GM18511 (cell line): Measurements from ENCODE around the gene ZBTB5.
"Not testable (repeated sequence)": the region's sequence is repeated elsewhere in the genome, so short reads cannot be mapped to it uniquely, and the experiment has no call there.

ENCODE experiments used
- ATAC-seq: cut with Tn5 transposase; IDR thresholded peaks from one replicate; pipeline ENCODE4 v1.9.1; 2021; ENCODE audit warnings: mild to moderate bottlenecking, moderate library complexity; ENCODE audit not compliant: unreplicated experiment

The ZBTB5 gene

DNA sequence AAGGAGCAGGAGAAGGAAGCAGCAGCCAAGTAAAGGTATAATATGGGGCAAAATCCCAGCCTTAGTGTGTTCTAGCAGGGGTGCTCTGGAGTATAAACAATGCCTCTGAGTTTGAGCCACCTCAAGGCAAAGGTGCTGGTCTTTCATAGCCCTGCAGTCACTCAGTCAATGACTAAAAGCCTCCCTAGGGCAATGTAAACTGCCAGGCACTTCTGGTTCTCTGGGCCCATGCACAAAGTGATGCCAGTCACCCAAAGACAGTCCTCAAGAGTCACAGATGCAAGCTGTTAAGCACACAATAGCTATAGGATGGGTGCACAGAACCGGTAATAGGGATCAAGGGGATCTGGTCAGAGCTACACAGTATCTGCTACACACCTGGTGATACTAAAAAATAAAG lies 12.6 kb downstream of the ZBTB5 start:
- no peak for ATAC-seq

DNA sequence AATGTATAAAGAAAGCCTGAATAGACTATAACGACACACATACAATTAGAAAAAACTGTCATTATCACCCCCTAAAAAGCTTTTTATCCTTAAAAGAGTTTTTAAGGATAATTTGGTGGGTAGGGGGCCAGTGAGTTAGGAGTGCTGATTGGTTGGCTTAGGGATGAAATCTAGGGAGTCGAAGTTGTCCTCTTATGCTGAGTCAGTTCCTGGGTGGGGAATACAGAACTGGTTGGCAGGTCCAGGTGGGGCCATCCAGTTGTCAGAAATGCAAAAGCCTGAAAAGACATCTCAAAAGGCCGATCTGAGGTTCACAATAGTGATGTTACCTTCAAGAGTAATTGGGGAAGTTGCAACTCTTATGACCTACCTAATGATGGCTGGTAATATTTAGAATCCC lies 13.6 kb downstream of the ZBTB5 start:
- no peak for ATAC-seq

DNA sequence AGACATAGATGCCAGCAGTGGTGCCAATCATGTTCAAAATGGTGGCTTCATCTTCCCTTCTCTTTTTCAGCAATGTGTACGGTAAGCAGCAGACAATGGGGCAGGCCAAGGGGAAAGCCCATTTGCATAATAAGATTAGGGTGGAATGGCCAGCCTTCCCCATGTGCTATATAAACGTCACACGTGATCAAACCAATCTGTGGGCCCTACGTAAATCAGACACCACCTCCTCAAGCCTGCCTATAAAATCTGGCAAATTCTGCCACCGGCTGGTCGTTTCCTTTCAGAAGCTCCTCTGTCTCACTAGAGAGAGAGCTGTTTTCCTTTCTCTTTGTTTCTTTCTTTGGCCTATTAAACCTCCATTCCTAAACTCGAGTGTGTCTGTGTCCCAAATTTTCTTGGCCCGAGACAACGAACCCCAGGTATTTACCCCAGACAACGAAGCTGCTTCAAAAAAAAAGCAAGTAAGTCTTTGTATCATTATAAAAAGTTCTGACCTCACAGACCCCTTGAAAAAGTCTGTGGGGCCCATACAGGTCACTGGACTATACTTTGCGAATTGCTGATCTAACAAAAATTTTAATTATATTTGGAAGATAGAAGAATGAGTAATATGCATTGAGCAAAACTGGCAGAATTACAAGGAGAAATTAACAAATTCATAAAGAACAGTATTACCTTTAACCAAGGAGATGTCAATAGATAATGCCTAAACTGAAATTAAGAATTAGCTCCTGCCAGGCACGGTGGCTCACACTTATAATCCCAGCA lies 15.2 kb downstream of the ZBTB5 start:
- no peak for ATAC-seq

DNA sequence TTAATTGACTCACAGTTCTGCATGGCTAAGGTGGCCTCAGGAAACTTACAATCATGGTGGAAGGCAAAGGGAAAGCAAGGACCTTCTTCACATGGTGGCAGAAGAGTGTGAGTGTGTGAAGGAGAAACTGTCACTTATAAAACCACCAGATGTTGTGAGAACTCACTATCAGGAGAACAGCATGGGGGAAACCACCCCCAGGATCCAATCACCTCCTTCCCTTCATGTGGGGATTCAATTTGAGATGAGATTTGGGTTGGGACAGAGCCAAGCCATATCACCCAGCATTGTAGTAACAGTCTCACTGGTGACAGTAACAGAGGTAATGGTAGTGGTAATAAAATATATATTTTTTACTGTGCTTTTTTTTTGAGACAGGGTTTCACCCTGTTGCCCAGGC lies 18.1 kb downstream of the ZBTB5 start:
- ATAC-seq: no peak

DNA sequence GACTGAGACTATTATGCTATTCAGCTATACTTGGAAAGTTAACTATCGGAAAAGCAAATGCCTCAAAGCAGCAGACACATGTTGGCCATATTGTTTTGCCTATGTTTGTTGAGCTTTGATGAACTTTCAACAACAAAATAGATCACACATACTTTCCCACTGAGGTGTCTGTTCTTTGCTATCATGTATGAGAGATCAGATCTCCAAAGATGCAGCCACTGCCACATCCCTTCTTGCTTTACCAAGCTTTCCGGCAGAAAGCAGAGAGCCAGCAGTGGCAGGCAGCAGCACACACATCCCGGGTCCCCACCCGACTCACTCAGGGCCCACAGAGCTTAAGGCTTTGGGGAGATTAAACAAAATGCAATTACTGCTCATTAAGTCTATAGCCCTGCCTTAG lies 18.8 kb downstream of the ZBTB5 start:
- no peak for ATAC-seq

DNA sequence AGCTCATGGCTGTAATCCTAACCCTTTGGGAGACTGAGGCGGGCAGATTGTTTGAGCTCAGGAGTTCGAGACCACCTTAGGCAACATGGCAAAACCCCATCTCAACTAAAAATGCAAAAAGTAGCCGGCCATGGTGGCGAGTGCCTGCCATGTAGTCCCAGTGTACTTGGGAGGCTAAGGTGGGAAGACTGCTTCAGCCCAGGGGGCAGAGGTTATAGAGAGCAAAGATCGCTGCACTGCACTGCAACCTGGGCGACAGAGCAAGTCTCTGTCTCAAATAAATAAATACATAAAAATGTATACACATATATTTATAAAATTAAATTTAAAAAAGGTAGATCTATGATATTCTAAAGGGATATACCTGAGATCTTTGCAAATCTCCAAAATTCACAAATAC lies 19.4 kb downstream of the ZBTB5 start:
- ATAC-seq: no peak

DNA sequence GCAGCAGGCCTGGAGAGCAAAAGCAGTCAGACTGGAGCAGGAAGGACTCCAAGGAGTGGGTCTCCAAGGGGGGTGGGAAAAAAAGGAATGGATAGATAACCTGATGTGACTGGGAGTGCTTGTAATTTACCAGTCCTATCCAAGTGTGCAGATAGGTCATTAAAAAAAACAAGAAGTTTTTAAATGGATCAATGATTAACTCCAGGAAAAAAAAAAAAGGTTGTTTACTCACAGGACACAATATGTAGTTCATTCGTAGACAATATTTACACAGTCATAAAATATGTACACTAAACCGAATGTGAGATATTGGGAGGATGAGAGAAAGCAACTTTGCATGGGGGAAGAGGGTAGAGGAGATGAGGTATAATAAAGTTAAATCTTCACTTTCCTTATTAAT lies 20.4 kb downstream of the ZBTB5 start:
- ATAC-seq: no peak

DNA sequence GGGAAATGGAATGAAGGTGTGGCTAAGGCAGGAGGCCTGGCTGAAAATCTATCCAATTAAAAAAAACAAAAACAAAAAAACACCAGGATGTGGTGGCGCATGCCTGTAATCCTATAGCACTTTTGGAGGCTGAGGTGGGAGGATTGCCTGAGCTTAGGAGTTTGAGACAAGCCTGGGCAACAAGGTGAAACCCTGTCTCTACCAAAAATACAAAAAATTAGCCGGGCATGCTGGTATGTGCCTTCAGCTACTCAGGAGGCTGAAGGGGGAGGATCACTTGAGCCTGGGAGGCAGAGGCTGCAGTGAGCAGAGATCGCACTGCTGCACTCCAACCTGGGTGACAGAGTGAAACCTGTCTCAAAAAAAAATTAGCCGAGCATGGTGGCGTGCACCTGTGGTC lies 21.7 kb downstream of the ZBTB5 start:
- ATAC-seq: no peak

DNA sequence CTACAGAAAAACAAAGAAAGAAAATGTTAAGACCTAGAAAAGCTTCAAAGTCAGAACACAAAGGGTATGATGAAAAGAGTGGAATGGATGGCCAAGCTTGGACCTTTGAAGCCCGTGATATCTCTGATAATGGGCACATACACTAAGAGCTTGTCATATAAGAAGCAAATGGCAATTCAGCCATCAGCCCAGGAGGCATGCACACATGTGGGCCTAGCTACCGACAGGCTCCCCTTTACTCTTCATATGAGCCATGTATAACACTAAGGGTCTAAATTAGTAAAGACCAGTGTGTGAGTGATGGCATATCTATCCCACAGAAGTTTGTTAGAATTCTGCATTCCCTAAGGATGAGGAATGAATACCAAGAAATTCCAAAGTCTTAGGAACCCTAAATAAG lies 22.7 kb downstream of the ZBTB5 start:
- no peak for ATAC-seq

DNA sequence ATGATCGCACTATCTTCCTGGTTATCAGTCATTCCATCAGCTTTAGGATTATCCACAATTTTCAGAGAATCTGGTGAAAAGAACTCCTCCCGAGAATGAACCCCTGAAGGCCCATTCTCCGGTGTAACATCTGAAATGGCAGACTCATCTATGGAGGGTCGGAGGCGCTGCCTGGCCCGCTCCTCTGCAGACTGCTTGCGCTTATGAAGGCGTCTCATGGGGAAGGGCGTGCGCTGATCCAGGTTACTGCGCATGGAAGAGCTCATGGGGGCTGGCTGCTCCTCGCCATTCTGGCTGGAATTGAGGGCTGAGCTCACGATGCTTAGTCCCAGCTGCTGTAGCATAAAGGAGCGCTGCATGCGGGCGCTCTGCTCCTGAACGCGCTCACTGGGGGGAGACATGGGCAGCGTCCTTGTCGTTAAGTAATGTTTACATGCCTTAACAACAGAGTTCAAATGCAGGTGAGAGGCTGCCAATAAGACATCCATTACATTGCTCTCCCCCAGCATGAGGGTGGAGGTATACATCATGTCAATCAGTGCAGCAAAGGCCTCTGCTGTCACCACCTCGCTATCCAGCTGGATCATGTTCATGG lies 23.4 kb downstream of the ZBTB5 start:
- no peak for ATAC-seq

DNA sequence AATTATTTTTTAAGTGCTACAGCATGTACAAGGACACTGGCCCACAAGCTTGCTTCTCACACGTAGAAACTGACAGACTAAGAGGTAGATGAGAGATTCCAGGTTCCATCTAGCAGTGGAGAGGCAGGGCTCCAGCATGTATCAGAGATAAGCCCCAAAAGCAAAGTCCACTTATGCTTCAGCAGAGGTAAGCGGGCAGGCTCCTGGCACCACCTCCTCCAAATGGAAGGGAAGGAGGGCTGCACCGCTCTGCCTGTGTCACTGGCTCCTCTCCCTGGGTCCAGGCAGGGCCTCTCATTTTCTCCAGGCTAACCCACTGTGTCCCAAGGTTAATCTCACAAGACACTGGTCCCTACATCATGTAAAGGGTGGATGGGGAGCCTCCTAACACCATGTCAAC lies 26.9 kb downstream of the ZBTB5 start:
- ATAC-seq: no peak

DNA sequence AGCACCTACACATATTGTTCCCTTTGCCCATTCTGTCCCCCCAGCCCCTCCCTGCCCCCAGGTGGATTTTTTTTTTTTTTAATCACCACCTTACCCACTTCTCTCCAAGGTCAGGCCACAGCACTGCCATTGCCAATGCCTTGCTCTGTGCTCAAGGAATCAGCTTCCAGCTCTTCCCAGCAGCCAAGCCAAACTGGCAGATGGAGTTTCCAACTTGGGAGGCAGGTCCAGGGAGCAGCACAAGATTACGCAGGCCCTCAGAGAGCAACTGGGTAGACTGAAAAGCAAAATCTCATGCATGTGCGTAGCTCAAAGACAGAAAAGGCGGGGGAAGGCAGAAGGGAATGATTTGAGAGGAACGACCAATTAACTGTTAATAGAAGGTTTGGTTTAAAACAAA lies 27.6 kb downstream of the ZBTB5 start:
- ATAC-seq: no peak

DNA sequence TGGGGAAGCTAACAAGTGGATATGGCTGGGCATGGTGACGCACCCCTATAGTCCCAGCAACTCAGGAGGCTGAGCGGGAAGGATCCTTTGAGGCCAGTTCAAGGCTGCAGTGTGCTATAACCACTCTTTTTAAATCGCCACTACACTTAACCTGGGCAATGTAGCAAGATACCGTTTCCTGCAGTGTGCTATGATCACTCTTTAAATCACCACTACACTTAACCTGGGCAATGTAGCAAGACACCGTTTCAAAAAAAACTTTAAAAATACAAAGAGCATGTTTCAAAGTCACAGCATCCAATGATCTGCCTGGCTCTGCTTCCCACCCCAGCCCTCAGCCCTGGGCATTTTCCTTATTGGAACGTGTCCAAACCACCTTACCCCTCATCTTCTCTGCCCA lies 28.2 kb downstream of the ZBTB5 start:
- no peak for ATAC-seq

DNA sequence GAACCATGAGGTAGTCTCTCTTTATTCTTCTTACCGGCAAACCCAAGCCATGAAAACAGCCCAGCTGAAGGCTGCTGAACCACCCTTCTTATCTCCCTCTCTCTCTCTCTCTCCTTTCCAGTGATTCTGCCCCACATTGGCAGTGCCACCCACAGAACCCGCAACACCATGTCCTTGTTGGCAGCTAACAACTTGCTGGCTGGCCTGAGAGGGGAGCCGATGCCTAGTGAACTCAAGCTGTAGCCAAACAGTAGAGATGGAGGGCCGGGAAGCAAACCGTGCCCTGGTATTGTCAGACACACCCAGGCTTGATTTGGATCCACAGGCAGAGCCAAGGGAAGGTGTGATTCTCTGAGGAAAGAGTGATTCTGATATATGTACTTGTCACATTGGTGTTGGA lies 28.7 kb downstream of the ZBTB5 start:
- ATAC-seq: no peak

DNA sequence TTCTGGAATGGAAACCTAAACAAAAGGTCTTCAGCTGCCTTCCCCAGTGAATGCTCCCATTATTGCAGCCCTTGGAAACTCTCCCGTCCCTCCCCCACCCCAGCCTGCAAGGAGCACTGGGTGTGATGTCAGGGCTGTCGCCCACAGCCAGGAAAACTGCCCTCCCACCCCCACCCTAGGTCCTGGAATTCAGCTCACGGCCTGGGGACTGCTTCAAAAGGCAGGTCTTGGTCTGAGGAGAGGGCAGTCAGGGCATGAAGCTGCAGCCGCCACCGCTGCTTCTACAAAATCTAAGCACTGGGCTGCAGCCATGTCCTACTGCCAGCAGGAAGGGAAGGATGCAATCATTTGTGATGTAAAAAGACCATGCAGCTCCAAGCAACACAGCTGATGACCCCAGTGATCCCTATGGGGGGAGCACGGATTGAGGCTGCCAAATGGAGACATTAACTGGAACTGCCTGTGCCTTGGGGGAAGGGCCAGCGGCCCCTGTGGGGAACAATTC lies 31.3 kb downstream of the ZBTB5 start:
- no peak for ATAC-seq

DNA sequence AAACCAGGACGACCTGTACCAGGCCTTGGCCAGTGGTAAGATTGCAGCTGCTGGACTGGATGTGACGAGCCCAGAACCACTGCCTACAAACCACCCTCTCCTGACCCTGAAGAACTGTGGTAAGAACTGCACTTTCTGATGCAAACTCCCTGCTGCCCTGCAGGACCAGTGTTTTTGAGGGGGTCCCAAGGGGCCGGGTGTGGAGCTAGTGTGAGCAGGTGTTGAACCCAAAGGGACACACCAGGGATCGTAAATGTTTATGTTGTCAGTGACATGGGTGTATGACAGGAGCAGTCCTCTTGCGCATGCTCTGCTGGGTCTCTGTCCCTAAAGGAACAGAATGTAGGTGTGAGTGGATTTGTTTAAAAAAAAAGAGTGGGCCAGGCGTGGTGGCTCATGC lies 33.2 kb downstream of the ZBTB5 start:
- no peak for ATAC-seq

DNA sequence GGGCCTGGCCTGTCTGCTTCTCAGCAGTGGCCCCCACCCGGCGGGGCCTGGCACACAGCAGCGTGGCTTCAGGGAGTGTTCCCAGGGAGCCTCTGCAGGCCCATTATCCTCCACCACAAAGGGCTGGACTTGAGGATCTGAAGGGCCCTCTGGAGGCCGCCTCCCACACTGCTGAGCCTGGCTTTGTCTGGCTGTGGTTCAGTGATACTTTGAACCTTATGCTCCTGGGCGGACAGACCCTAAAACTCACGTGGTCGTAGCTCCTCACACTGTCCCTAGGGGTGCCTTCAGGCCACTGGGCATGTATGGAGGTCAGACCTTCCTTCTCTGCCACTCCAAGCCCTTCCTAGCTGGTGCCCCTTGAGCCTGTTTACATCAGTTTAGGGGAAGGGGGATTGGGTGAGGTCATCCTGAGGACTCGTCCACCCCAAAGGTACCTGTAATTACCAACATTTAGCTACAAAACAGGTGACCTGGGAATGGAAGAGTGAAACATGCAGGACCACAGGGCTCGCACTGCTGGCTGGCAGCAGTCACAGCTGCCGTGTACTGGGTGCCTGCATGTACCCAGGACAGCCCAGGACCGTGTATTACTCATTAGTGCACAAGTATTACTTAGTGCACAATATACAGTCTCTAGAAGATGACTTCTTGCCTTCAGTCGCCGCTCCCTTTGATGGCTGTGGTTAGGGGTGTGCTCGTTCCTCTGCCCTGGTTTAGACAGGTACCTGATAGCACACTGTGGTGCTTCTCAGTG lies 34.2 kb downstream of the ZBTB5 start:
- no peak for ATAC-seq

DNA sequence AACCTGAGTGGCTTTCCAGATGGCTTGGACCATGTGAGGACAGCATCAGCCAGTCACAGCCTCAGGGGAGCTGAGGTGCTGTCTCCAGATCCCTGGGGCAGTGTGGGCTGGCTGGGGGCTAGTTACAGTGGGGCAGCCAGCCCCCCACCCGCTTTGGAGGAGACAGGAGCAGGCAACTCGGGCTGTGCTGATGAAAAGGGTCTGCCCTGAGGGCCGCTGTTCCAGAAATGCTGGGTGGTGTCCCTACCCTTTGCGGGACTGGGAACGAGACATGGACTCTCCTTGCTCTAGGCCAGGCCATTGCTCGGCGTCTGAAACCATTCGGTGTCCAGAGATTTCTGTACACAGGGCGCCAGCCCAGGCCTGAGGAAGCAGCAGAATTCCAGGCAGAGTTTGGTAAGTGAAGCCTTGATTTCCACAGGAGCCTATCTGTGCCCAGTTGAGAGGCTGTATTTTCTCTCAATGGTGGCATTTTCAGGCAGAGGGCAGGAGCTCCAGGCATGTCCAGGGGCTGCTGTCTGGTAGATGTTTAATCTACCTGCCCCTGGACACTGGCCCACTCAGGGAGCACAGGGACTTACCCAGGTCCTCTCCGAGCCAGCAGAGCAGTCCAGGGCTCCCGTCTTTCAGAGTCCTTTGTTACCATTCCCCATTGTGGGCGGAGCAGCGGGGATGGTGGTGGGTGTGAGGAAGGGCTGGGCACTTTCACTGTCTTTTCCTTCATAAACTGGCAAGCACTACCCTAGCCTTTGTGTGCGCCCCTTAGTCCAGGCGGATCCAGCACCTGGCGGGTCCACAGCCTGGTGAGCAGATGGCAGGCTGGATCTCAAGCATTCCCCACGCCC lies 35.6 kb downstream of the ZBTB5 start:
- no peak for ATAC-seq

DNA sequence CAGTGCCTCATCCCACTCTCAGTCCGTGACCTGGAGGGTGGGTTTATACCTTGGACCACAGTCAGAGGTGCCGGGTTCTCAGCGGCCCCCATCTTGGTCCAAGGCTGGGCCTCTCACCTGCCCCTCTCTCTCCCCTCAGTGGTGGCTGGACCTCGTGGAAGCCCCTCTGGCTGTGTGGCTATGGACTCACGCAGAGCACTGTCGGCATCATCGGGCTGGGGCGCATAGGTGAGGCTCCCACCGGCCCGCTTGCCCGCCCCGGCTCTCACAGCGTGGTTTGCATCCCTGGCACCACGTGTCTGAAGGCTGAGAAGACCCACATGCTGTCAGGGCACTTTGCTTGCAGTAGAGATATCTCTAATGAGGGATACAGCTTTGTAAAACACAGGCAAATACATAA lies 36.9 kb downstream of the ZBTB5 start:
- ATAC-seq: no peak

DNA sequence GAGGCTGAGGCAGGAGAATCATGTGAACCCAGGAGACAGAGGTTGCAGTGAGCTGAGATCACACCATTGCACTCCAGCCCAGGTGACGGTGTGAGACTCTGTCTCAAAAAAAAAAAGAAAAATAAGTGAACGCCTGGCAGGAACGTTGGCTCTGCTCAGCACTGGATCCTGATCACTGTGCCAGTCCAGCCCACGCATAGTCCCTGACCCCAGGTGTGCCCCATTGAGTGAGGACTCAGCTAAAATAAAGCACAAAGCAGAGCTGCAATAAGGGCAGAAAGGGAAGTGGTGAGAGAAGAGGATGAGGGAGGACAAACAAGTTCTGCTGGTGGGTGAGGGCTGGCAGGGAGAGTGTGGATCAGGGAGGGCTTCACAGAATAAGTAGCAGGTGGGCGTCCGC lies 38.4 kb downstream of the ZBTB5 start:
- no peak for ATAC-seq

DNA sequence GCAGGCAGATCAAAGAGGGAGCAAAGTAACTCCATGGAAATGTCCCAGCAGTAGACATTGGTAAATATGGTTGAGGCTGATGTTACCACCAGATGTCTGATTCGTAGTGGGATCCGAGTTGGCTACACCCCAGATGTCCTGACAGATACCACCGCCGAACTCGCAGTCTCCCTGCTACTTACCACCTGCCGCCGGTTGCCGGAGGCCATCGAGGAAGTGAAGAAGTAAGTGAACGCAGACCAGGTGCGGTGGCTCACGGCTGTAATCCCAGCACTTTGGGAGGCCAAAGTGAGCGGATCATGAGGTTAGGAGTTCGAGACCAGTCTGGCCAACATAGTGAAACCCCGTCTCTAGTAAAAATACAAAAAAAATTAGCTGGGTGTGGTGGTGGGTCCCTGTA lies 38.8 kb downstream of the ZBTB5 start:
- not testable (repeated sequence) for ATAC-seq
